Type B pancreatic cell (in vitro differentiated cells): ENCODE measurements around the gene OR2M2. TPM values are rescaled to one million over a fixed set of nuclear protein-coding genes. Genes with fewer than 3 reads are reported as not detected.

Experiments used
- DNase-seq: peaks from one replicate; pipeline ENCODE4 v3.0.0; 2021; ENCODE audit warnings: mixed read lengths; ENCODE audit not compliant: unreplicated experiment; ENCODE audit errors: extremely low spot score
- H3K27ac Mint-ChIP-seq: 2 replicates; pipeline ENCODE4 v1.8.0; 2021; ENCODE audit warnings: mild to moderate bottlenecking, mixed read lengths
- H3K27me3 Mint-ChIP-seq: 2 replicates; pipeline ENCODE4 v1.8.0; 2021; ENCODE audit warnings: mixed read lengths
- H3K36me3 Mint-ChIP-seq: 2 replicates; pipeline ENCODE4 v1.8.0; 2021; ENCODE audit warnings: mixed read lengths
- H3K4me1 Mint-ChIP-seq: one replicate; pipeline ENCODE4 v1.8.0; 2021; ENCODE audit warnings: mixed read lengths; ENCODE audit not compliant: unreplicated experiment
- H3K4me3 Mint-ChIP-seq: 2 replicates; pipeline ENCODE4 v1.8.0; 2021; ENCODE audit warnings: mild to moderate bottlenecking, mixed read lengths
- H3K9me3 Mint-ChIP-seq: 2 replicates; pipeline ENCODE4 v1.8.0; 2021; ENCODE audit warnings: mixed read lengths
- total RNA-seq: library from RNA; stranded (reverse); gene quantifications from 2 replicates; pipeline ENCODE4 v1.2.1, GENCODE V29; 2021; ENCODE audit warnings: low replicate concordance
- TF ChIP-seq, protein P1 (sequence below): fragments of 200-600 bp; sonication (generic); conservative IDR thresholded peaks from 2 replicates; pipeline ENCODE4 v1.5.0; 2021; ENCODE audit warnings: antibody characterized with exemption, mild to moderate bottlenecking

Gene OR2M2
- total RNA-seq, 1 donor from 2014 or later: not detected

DNA sequence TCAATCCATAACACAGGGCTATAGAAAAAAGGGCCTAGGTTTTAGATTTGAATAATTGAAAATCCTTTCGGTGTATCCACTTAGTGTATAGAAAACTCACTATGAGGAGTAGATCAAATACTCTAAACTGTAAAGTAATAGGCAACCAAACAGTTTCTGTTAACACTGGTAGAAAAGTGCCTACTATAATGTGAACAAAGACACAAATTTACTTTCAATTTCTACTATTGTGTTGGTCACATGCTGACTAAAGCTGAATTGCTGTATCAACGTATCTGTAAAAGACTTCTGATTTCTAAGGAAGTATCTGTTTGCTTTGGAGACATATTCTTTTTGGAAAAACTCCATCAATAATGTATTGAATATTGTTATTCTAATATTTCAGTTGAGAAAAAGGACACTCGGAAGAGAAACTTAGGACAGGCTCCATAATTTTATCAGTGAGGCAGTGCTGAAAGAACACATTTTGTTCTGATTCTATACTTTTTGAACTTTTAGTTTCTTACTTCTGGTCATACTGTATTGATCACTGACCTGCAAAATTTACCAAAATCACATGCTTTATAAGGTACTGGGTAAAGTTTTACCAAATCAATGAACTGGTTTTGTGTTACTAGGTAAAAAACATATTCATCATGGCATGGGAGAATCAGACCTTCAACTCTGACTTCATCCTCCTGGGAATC lies 30.0 kb upstream of the OR2M2 start, which contains the start of gene OR2M5:
TSS of gene OR2M5 (plus strand) at position 636 of the 686 bp plus-strand sequence. CDS start at position 636, 0 bp downstream.
- H3K9me3 Mint-ChIP-seq: peaks cover 8% of the 10 kb centered on the region
- TF ChIP-seq, protein P1, sequence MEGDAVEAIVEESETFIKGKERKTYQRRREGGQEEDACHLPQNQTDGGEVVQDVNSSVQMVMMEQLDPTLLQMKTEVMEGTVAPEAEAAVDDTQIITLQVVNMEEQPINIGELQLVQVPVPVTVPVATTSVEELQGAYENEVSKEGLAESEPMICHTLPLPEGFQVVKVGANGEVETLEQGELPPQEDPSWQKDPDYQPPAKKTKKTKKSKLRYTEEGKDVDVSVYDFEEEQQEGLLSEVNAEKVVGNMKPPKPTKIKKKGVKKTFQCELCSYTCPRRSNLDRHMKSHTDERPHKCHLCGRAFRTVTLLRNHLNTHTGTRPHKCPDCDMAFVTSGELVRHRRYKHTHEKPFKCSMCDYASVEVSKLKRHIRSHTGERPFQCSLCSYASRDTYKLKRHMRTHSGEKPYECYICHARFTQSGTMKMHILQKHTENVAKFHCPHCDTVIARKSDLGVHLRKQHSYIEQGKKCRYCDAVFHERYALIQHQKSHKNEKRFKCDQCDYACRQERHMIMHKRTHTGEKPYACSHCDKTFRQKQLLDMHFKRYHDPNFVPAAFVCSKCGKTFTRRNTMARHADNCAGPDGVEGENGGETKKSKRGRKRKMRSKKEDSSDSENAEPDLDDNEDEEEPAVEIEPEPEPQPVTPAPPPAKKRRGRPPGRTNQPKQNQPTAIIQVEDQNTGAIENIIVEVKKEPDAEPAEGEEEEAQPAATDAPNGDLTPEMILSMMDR: no peak
- H3K4me1 Mint-ChIP-seq: no peaks in the 10 kb centered on the region
- no peak within 1 kb of the TSS for H3K27ac Mint-ChIP-seq
- H3K36me3 Mint-ChIP-seq: no peaks in the 10 kb centered on the region
- H3K4me3 Mint-ChIP-seq: no peak within 1 kb of the TSS
- no peak for DNase-seq
- H3K27me3 Mint-ChIP-seq: no peaks in the 10 kb centered on the region

DNA sequence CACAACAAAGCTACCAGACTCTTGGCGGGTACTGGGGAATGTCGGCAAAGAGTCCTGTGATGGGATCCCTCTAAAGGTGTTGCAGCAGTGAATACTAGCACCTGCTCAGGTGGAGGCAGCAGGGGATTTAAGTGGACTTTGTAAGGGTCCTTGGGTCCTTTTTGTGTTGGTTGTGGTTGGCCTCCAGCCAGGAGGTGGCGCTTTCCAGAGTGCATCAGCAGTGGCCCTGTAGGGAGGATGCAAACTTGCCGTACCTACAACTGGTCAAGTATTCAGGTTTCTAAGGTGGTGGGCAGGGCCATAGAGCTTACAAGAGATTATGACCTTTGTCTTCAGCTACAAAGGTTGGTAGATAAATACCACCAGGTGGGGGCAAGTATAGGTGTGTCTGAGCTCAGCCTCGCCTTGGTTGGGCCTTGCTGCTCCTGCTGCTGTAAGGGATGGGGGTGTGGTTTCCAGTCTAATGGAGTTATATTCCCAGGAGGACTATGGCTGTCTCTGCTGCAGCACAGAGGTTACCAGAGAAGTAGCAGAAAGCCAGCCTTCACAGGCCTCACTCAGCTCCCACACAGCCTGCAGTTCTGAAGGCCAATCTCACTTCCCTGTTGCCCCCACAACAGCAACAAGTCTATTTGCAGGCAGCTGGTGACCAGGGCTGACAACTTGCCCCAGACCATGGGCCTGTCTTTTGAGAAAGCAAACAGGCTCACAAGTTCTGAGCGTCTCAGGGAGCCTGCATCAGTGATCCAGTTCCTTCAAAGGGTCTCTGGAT lies 22.4 kb upstream of the OR2M2 start:
- Mint-ChIP-seq H3K36me3 (no peaks in the 10 kb centered on the region), H3K4me1 (no peaks in the 10 kb centered on the region), H3K9me3 (peaks cover 7% of the 10 kb centered on the region), H3K27ac (no peak overlapping the region), H3K27me3 (no peaks in the 10 kb centered on the region), H3K4me3 (no peak overlapping the region)
- TF ChIP-seq, protein P1: no peak
- DNase-seq: no peak

DNA sequence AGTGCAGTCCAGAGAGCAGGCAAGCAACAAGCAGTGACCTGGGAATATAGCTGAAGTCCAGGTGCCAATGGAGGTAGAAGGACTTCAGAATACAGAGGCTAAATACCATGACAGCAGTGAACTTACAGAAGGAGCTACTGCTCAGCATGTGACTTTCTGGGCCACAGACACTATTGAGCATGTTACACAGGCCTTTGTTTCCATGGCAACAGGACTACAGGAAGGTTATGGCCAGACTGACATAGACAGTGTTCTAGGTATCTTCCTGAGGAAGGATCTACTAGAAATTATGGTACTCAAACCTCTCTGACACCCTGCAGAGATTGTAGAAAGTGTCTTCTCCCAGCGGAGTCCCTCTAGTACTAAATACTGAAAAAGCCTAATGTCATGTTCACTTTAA lies 18.7 kb upstream of the OR2M2 start:
- Mint-ChIP-seq H3K9me3 (peaks cover 3% of the 10 kb centered on the region), H3K4me3 (no peak overlapping the region)
- DNase-seq: no peak

DNA sequence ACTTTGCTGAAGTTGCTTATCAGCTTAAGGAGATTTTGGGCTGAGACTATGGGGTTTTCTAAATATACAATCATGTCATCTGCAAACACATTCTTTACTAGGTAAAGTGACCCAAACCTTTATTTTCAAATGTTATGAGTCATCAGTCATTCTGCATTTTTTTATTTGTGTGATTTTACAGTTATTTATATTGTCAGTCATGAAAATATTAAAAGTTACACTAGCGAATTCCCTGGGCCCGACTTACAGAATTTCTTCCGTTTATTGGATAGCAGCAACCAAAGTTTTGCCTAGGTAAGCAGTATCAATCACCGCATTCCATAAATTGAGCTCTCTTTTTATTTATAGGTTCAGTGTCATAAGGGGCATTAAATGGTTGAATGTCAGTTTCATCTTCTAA lies 15.9 kb upstream of the OR2M2 start:
- no peak for DNase-seq
- Mint-ChIP-seq H3K36me3 (no peaks in the 10 kb centered on the region), H3K4me1 (no peaks in the 10 kb centered on the region), H3K4me3 (no peak overlapping the region), H3K9me3 (no peaks in the 10 kb centered on the region), H3K27me3 (no peaks in the 10 kb centered on the region), H3K27ac (no peak overlapping the region)
- TF ChIP-seq, protein P1: no peak

More for the DNA sequence above, 18.7 kb upstream of the OR2M2 start:
- Mint-ChIP-seq H3K36me3 (no peaks in the 10 kb centered on the region), H3K27me3 (no peaks in the 10 kb centered on the region), H3K27ac (no peak overlapping the region), H3K4me1 (no peaks in the 10 kb centered on the region)
- TF ChIP-seq, protein P1: no peak

DNA sequence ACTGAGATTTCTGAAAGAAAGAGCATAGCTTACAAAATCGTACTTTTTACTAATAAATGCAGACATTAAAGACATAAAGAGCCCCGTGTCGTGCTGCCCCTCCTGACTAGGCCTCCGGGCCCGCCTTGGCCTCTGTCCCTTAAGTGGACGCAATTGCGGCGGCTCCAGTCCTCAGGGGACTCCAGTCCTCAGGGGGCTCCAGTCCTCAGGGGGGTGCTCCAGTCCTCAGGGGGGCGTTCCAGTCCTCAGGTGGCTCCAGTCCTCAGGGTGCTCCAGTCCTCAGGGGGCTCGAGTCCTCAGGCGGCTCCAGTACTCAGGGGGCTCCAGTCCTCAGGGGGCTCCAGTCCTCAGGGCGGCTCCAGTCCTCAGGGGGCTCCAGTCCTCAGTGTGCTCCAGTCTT lies 10.6 kb upstream of the OR2M2 start:
- no peak for DNase-seq
- H3K4me1 Mint-ChIP-seq: no peaks in the 10 kb centered on the region
- H3K9me3 Mint-ChIP-seq: no peaks in the 10 kb centered on the region
- no peak overlapping the region for H3K4me3 Mint-ChIP-seq
- TF ChIP-seq, protein P1: no peak
- no peaks in the 10 kb centered on the region for H3K36me3 Mint-ChIP-seq
- no peaks in the 10 kb centered on the region for H3K27me3 Mint-ChIP-seq
- H3K27ac Mint-ChIP-seq: no peak overlapping the region
